ENCODE data around the gene MYL6. TPM values are rescaled to one million over a fixed set of nuclear protein-coding genes. Genes with fewer than 3 reads are reported as not detected.

The MYL6 gene
- polyA plus RNA-seq, 10 donors: 1,255 to 1,671 (median 1,389) TPM

Other genes with a start within 250 kb of the MYL6 start
- 10 to 100 TPM; 18.2 to 28.2 (median 21.2) TPM for gene PYM1, start 230.5 kb upstream of the MYL6 start, polyA plus RNA-seq (ENCODE audit: insufficient read length in 10 of 10)
- 10 to 100 TPM; 12.8 to 49.9 (median 22.0) TPM for gene DGKA, start 227.2 kb upstream of the MYL6 start, polyA plus RNA-seq (ENCODE audit: insufficient read length in 10 of 10)
- 10 to 100 TPM in 2 of 10 donors, 1 to 10 TPM in 5, under 1 TPM in 3; 0.71 to 38.1 (median 1.4) TPM for gene PMEL, start 192.3 kb upstream of the MYL6 start, polyA plus RNA-seq (ENCODE audit: insufficient read length in 10 of 10)
- 10 to 100 TPM; 21.0 to 42.1 (median 28.6) TPM for gene CDK2, start 191.5 kb upstream of the MYL6 start, polyA plus RNA-seq (ENCODE audit: insufficient read length in 10 of 10)
- gene RAB5B, start 184.3 kb upstream of the MYL6 start, polyA plus RNA-seq (ENCODE audit: insufficient read length in 10 of 10): 100 to 1,000 TPM in 9 of 10 donors, 10 to 100 TPM in 1; 99.4 to 141 (median 121) TPM
- 10 to 100 TPM; 11.8 to 16.9 (median 12.9) TPM for gene SUOX, start 161.1 kb upstream of the MYL6 start, polyA plus RNA-seq (ENCODE audit: insufficient read length in 10 of 10)
- gene IKZF4, start 137.3 kb upstream of the MYL6 start, polyA plus RNA-seq (ENCODE audit: insufficient read length in 10 of 10): 10 to 100 TPM in 1 of 10 donors, 1 to 10 TPM in 9; 5.5 to 11.3 (median 7.8) TPM
- gene RPS26, start 116.4 kb upstream of the MYL6 start, polyA plus RNA-seq (ENCODE audit: insufficient read length in 10 of 10): 100 to 1,000 TPM in 8 of 10 donors, 10 to 100 TPM in 2; 79.8 to 679 (median 311) TPM
- 100 to 1,000 TPM in 9 of 10 donors, 10 to 100 TPM in 1; 83.9 to 228 (median 151) TPM for gene ERBB3, start 78.2 kb upstream of the MYL6 start, polyA plus RNA-seq (ENCODE audit: insufficient read length in 10 of 10)
- 100 to 1,000 TPM in 8 of 10 donors, 10 to 100 TPM in 2; 93.0 to 121 (median 109) TPM for gene PA2G4, start 53.8 kb upstream of the MYL6 start, polyA plus RNA-seq (ENCODE audit: insufficient read length in 10 of 10)
- gene RPL41, start 41.7 kb upstream of the MYL6 start, polyA plus RNA-seq (ENCODE audit: insufficient read length in 10 of 10): 1,000 to 10,000 TPM; 4,692 to 6,543 (median 5,537) TPM
- 1 to 10 TPM; 3.4 to 6.3 (median 4.6) TPM for gene ZC3H10, start 40.1 kb upstream of the MYL6 start, polyA plus RNA-seq (ENCODE audit: insufficient read length in 10 of 10)
- 10 to 100 TPM; 64.1 to 91.1 (median 79.6) TPM for gene ESYT1, start 30.1 kb upstream of the MYL6 start, polyA plus RNA-seq (ENCODE audit: insufficient read length in 10 of 10)
- gene MYL6B, start 5.8 kb upstream of the MYL6 start, polyA plus RNA-seq (ENCODE audit: insufficient read length in 10 of 10): 100 to 1,000 TPM; 502 to 996 (median 790) TPM
- 10 to 100 TPM; 49.9 to 75.2 (median 61.1) TPM for gene SMARCC2, start 31.1 kb downstream of the MYL6 start, polyA plus RNA-seq (ENCODE audit: insufficient read length in 10 of 10)
- gene RNF41, start 63.6 kb downstream of the MYL6 start, polyA plus RNA-seq (ENCODE audit: insufficient read length in 10 of 10): 10 to 100 TPM; 31.6 to 52.0 (median 41.4) TPM
- 10 to 100 TPM; 13.7 to 22.0 (median 19.3) TPM for gene NABP2, start 66.0 kb downstream of the MYL6 start, polyA plus RNA-seq (ENCODE audit: insufficient read length in 10 of 10)
- 1 to 10 TPM in 1 of 10 donors, under 1 TPM in 7, not detected in 2; 0.32 to 1.0 (median 0.55) TPM for gene SLC39A5, start 71.7 kb downstream of the MYL6 start, polyA plus RNA-seq (ENCODE audit: insufficient read length in 10 of 10)
- gene ANKRD52, start 100.0 kb downstream of the MYL6 start, polyA plus RNA-seq (ENCODE audit: insufficient read length in 10 of 10): 10 to 100 TPM; 14.1 to 21.7 (median 18.1) TPM
- gene COQ10A, start 108.6 kb downstream of the MYL6 start, polyA plus RNA-seq (ENCODE audit: insufficient read length in 10 of 10): 10 to 100 TPM; 13.8 to 34.9 (median 18.4) TPM
- gene CS, start 142.0 kb downstream of the MYL6 start, polyA plus RNA-seq (ENCODE audit: insufficient read length in 10 of 10): 100 to 1,000 TPM; 166 to 293 (median 221) TPM
- gene CNPY2, start 157.6 kb downstream of the MYL6 start, polyA plus RNA-seq (ENCODE audit: insufficient read length in 10 of 10): 10 to 100 TPM; 45.4 to 75.7 (median 52.2) TPM
- 10 to 100 TPM; 26.3 to 67.2 (median 45.8) TPM for gene PAN2, start 175.6 kb downstream of the MYL6 start, polyA plus RNA-seq (ENCODE audit: insufficient read length in 10 of 10)
- gene IL23A, start 180.5 kb downstream of the MYL6 start, polyA plus RNA-seq (ENCODE audit: insufficient read length in 10 of 10): under 1 TPM in 9 of 10 donors, not detected in 1; 0.19 to 0.90 (median 0.61) TPM
- 10 to 100 TPM; 39.6 to 94.7 (median 59.4) TPM for gene STAT2, start 201.7 kb downstream of the MYL6 start, polyA plus RNA-seq (ENCODE audit: insufficient read length in 10 of 10)
- gene APOF, start 204.5 kb downstream of the MYL6 start, polyA plus RNA-seq (ENCODE audit: insufficient read length in 10 of 10): under 1 TPM in 2 of 10 donors, not detected in 8; 0.09 to 0.15 TPM

Data from muscle of back (tissue), 10 donors.